ENCODE data around the gene OIT3. TPM values are rescaled to one million over a fixed set of nuclear protein-coding genes. Genes with fewer than 3 reads are reported as not detected.
"Not testable (repeated sequence)": the region's sequence is repeated elsewhere in the genome, so short reads cannot be mapped to it uniquely, and the experiment has no call there.

The OIT3 gene
- total and polyA plus RNA-seq, 2 experiments from 2014 or later, result not detected

DNA sequence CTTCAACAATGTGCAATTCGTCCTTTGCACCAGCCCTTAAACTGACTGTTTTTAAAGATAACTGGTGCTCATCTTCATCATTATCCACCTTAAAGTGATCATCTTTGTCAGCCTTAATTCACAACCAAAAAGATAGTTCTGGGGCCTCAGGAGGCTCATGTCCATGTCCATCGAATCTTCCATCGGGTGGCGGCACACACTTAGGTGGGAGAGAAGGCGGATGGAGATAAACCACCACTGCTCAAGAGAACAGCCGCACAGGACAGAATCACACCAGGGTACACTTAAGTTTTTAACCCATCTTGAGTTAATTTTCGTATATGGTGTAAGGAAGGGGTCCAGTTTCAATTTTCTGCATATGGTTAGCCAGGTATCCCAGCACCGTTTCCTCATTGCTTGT is 24.8 kb downstream of the OIT3 start:
- Histone ChIP-seq H3K27ac (no peak overlapping the region), H3K4me1 (ENCODE audit: insufficient read depth) (no peaks in the 10 kb centered on the region), H3K4me2 (ENCODE audit: unreplicated experiment) (no peak overlapping the region), H3K27me3 (replicated peaks; ENCODE audit: insufficient read depth) (no peaks in the 10 kb centered on the region), H3F3A (ENCODE audit: insufficient read depth) (no peaks in the 10 kb centered on the region), H3K4me3 (no peak overlapping the region), H3K79me2 (ENCODE audit: insufficient read depth) (no peaks in the 10 kb centered on the region), H3K9me3 (ENCODE audit: low read depth) (peaks cover 3% of the 10 kb centered on the region), H3K9ac (no peak overlapping the region), H4K20me1 (ENCODE audit: insufficient read depth) (no peaks in the 10 kb centered on the region), H3K9me2 (ENCODE audit: insufficient read depth) (no peaks in the 10 kb centered on the region), H2AFZ (no peak overlapping the region), H3K36me3 (ENCODE audit: low read depth) (no peaks in the 10 kb centered on the region)
- DNase-seq, result no peak
- no peak for TF ChIP-seq EZH2phosphoT487 (IDR thresholded peaks at IDR 0.05; ENCODE audit: insufficient read depth, low read depth)
- TF ChIP-seq EZH2 (IDR thresholded peaks at IDR 0.05; ENCODE audit: insufficient read depth, poor library complexity, severe bottlenecking), result no peak
- in situ Hi-C loops (cut with MboI), result no loop called here
- WGBS, 2 experiments (ENCODE audit: low coverage in 1 of 2, low lambda C conversion rate in 2 of 2, missing lambda C conversion rate in 2 of 2), result 81 to 82% methylated on average over 8 of the region's 8 CpGs

DNA sequence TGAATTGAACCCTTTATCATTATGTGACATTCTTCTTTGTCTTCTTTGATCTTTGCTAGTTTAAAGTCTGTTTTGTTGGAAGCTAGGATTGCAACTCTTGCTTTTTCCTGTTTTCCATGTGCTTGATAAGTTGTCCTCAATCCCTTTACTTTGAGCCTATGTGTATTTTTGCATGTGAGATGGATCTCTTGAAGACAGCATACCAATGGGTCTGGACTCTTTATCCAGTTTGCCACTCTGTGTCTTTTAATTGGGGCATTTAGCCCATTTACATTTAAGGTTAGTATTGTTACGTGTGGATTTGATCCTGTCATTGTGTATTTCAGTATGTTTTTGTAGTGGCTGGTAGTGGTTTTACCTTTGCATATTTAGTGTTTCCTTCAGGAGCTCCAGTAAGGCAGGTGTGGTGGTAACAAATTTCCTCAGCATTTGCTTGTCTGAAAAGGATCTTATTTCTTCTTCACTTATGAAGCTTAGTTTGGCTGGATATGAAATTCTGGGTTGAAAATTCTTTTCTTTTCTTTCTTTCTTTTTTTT is 27.7 kb downstream of the OIT3 start:
- H3K4me1 ChIP-seq (ENCODE audit: insufficient read depth); H2AFZ ChIP-seq; in situ Hi-C loops (cut with MboI); H3K9ac ChIP-seq; H3K79me2 ChIP-seq (ENCODE audit: insufficient read depth); DNase-seq; H3K4me2 ChIP-seq (ENCODE audit: unreplicated experiment); H3K27ac ChIP-seq; H3K9me3 ChIP-seq (ENCODE audit: low read depth); H3F3A ChIP-seq (ENCODE audit: insufficient read depth); H3K36me3 ChIP-seq (ENCODE audit: low read depth); H3K9me2 ChIP-seq (ENCODE audit: insufficient read depth); H3K4me3 ChIP-seq; H4K20me1 ChIP-seq (ENCODE audit: insufficient read depth); H3K27me3 ChIP-seq (replicated peaks; ENCODE audit: insufficient read depth): not testable (repeated sequence)
- 16 to 39% methylated on average over 1 of the region's 1 CpG for WGBS, 2 experiments (ENCODE audit: low coverage in 1 of 2, low lambda C conversion rate in 2 of 2, missing lambda C conversion rate in 2 of 2)

DNA sequence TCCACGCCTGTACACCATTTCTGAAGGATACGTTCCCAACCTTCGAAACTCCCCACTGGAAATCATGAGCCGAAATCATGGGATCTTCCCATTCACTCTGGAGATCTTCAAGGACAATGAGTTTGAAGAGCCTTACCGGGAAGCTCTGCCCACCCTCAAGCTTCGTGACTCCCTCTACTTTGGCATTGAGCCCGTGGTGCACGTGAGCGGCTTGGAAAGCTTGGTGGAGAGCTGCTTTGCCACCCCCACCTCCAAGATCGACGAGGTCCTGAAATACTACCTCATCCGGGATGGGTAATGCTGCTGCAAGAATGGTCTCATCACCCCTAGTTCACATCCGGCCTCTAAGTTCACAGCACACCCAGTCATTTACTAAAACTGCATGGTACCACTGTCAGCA is 30.8 kb downstream of the OIT3 start:
- H3F3A ChIP-seq (ENCODE audit: insufficient read depth), result no peaks in the 10 kb centered on the region
- no peak overlapping the region for H2AFZ ChIP-seq
- H3K9ac ChIP-seq, result no peak overlapping the region
- H3K9me3 ChIP-seq (ENCODE audit: low read depth), result peaks cover 3% of the 10 kb centered on the region
- H3K4me3 ChIP-seq, result no peak overlapping the region
- H3K4me2 ChIP-seq (ENCODE audit: unreplicated experiment), result no peak overlapping the region
- H3K79me2 ChIP-seq (ENCODE audit: insufficient read depth), result no peaks in the 10 kb centered on the region
- H3K36me3 ChIP-seq (ENCODE audit: low read depth), result no peaks in the 10 kb centered on the region
- in situ Hi-C loops (cut with MboI), result no loop called here
- H3K4me1 ChIP-seq (ENCODE audit: insufficient read depth), result no peaks in the 10 kb centered on the region
- TF ChIP-seq EZH2phosphoT487 (IDR thresholded peaks at IDR 0.05; ENCODE audit: insufficient read depth, low read depth) (no peak), EZH2 (IDR thresholded peaks at IDR 0.05; ENCODE audit: insufficient read depth, poor library complexity, severe bottlenecking) (no peak)
- H4K20me1 ChIP-seq (ENCODE audit: insufficient read depth), result no peaks in the 10 kb centered on the region
- no peak for DNase-seq
- no peaks in the 10 kb centered on the region for H3K9me2 ChIP-seq (ENCODE audit: insufficient read depth)
- no peak overlapping the region for H3K27ac ChIP-seq
- 88 to 91% methylated on average over 13 of the region's 13 CpGs for WGBS, 2 experiments (ENCODE audit: low coverage in 1 of 2, low lambda C conversion rate in 2 of 2, missing lambda C conversion rate in 2 of 2)
- no peaks in the 10 kb centered on the region for H3K27me3 ChIP-seq (replicated peaks; ENCODE audit: insufficient read depth)

DNA sequence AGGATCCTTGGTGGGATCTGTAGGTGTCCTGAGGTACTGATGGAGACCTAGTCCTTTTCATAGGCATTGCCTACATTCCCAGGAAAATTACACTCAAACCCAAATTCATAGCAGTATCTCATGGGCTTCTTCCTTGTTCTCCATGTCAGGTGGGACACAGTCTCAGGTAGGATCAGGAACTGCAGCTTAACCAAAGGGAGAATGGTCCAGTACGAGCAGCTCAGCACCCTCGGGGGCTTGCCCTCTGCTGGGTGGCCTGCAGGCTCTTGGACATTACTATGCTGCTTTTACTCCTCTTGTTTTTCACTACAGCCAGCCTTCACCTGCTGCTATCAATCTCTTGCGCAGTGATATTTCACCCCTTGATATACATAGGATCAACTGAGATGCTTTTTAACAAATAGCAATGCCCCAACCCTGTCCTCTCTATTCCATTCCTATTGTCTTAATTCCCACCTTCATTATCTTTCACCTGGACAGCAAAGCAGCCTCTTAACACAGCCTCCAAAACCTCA is 32.5 kb downstream of the OIT3 start:
- Histone ChIP-seq H2AFZ (no peak overlapping the region), H3K27me3 (replicated peaks; ENCODE audit: insufficient read depth) (no peaks in the 10 kb centered on the region)

DNA sequence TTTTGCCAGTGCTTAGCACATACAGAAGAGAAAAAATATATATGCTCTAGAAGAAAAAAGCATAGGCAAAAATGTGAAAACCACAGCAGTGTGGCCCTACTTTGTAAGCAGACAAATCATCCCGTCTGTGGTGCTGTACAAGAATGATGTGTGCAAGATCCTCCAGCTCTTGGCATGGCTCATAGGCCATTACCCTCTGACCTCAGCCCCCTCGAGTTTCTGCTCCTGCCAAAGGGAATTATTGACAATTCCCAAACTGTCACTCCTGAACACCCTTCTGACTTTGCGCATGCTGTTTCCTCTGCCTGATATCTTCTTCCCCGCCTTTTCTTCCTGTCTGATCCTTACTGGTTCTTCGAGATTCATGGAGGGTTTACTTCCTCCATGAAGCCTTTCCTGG is 33.9 kb downstream of the OIT3 start:
- Histone ChIP-seq H4K20me1 (ENCODE audit: insufficient read depth) (no peaks in the 10 kb centered on the region), H3K4me1 (ENCODE audit: insufficient read depth) (no peaks in the 10 kb centered on the region), H3K9me3 (ENCODE audit: low read depth) (no peaks in the 10 kb centered on the region), H3K79me2 (ENCODE audit: insufficient read depth) (no peaks in the 10 kb centered on the region), H3K27me3 (replicated peaks; ENCODE audit: insufficient read depth) (no peaks in the 10 kb centered on the region), H2AFZ (no peak overlapping the region), H3K4me3 (no peak overlapping the region), H3F3A (ENCODE audit: insufficient read depth) (no peaks in the 10 kb centered on the region), H3K9ac (no peak overlapping the region), H3K4me2 (ENCODE audit: unreplicated experiment) (no peak overlapping the region), H3K36me3 (ENCODE audit: low read depth) (no peaks in the 10 kb centered on the region), H3K9me2 (ENCODE audit: insufficient read depth) (no peaks in the 10 kb centered on the region), H3K27ac (no peak overlapping the region)
- 50 to 52% methylated on average over 5 of the region's 5 CpGs for WGBS, 2 experiments (ENCODE audit: low coverage in 1 of 2, low lambda C conversion rate in 2 of 2, missing lambda C conversion rate in 2 of 2)
- no peak for TF ChIP-seq EZH2 (IDR thresholded peaks at IDR 0.05; ENCODE audit: insufficient read depth, poor library complexity, severe bottlenecking)
- no peak for TF ChIP-seq EZH2phosphoT487 (IDR thresholded peaks at IDR 0.05; ENCODE audit: insufficient read depth, low read depth)
- no peak for DNase-seq
- in situ Hi-C loops (cut with MboI), result no loop called here

More for the DNA sequence above, 32.5 kb downstream of the OIT3 start:
- Histone ChIP-seq H3K9me3 (ENCODE audit: low read depth) (no peaks in the 10 kb centered on the region), H3K27ac (no peak overlapping the region), H3F3A (ENCODE audit: insufficient read depth) (no peaks in the 10 kb centered on the region), H3K9me2 (ENCODE audit: insufficient read depth) (no peaks in the 10 kb centered on the region), H3K4me3 (no peak overlapping the region), H3K79me2 (ENCODE audit: insufficient read depth) (no peaks in the 10 kb centered on the region), H3K4me2 (ENCODE audit: unreplicated experiment) (no peak overlapping the region), H3K36me3 (ENCODE audit: low read depth) (no peaks in the 10 kb centered on the region), H3K4me1 (ENCODE audit: insufficient read depth) (no peaks in the 10 kb centered on the region), H3K9ac (no peak overlapping the region), H4K20me1 (ENCODE audit: insufficient read depth) (no peaks in the 10 kb centered on the region)
- DNase-seq, result no peak
- WGBS, 2 experiments (ENCODE audit: low coverage in 1 of 2, low lambda C conversion rate in 2 of 2, missing lambda C conversion rate in 2 of 2), result 54 to 61% methylated on average over 3 of the region's 3 CpGs
- in situ Hi-C loops (cut with MboI), result no loop called here
- TF ChIP-seq EZH2phosphoT487 (IDR thresholded peaks at IDR 0.05; ENCODE audit: insufficient read depth, low read depth) (no peak), EZH2 (IDR thresholded peaks at IDR 0.05; ENCODE audit: insufficient read depth, poor library complexity, severe bottlenecking) (no peak)
